ENCODE data around the gene SF3B1. TPM values are rescaled to one million over a fixed set of nuclear protein-coding genes. Genes with fewer than 3 reads are reported as not detected.

Gene SF3B1
- polyA plus RNA-seq, 2 of the 4 experiments (the other 2 are of a cell fraction) = 166 to 400 TPM

DNA sequence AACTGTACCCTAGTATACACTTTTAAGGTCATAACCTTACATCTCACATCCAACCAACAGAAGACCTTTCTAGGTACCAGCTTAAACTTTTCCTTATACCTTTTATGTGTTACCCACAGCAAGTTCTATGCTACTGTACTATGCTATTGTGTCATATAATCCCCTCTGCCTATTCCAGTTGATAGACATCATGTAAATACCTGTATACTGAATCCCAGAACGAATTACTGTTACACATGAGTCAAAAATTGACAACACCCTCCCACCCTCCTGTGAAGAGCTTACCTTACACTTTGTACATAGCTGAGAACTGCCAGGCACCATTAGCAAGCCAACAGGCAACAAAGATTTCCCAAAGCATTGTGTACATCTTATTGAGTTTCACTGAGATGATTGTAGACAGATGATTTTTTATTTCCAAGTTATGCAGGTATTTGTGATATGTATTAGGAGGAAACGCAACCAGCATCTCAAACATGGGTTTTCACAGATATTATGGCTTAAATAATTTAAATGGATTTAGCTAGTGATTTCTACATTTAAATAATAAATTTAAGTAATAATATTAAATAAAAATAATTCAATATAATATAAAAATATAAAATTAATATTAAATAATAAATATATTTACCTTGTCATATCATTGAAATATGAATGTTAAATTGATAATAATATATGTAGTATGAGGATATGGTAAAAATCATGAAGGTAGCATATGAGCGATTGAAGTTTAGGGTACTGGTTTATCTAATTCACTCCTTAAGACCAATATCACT is 81.2 kb downstream of the SF3B1 start:
- Histone ChIP-seq H3K27ac (no peak overlapping the region), H3K9me3 (no peaks in the 10 kb centered on the region), H3K4me2 (no peak overlapping the region), H3K4me1 (peaks cover 9% of the 10 kb centered on the region; the same call in 1 of the 3 replicates), H3K4me3 (no peak overlapping the region)
- TF ChIP-seq HDAC2 (IDR thresholded peaks at IDR 0.05) (no peak), SREBF2 (IDR thresholded peaks at IDR 0.05) (no peak), HOXA7 (CRISPR knock-in tag; IDR thresholded peaks at IDR 0.05) (no peak), RFX5 (IDR thresholded peaks at IDR 0.05) (no peak), CEBPB (IDR thresholded peaks at IDR 0.05) (no peak), NFE2L2 (conservative IDR thresholded peaks at IDR 0.05; ENCODE audit: low read length) (no peak), HOXB5 (CRISPR knock-in tag; IDR thresholded peaks at IDR 0.05) (no peak), MAZ (IDR thresholded peaks at IDR 0.05; ENCODE audit: borderline replicate concordance, low read depth, low read length) (no peak), HEYL (CRISPR knock-in tag; IDR thresholded peaks at IDR 0.05) (no peak), SMC3 (IDR thresholded peaks at IDR 0.05) (no peak), NPAS2 (CRISPR knock-in tag; IDR thresholded peaks at IDR 0.05; ENCODE audit: borderline replicate concordance) (no peak), POLR2AphosphoS2 (conservative IDR thresholded peaks at IDR 0.05; ENCODE audit: low read length) (no peak), MYC (IDR thresholded peaks at IDR 0.05; ENCODE audit: borderline replicate concordance, low read length) (no peak), EHF (CRISPR knock-in tag; IDR thresholded peaks at IDR 0.05) (no peak)
- TF ChIP-seq, protein P1, sequence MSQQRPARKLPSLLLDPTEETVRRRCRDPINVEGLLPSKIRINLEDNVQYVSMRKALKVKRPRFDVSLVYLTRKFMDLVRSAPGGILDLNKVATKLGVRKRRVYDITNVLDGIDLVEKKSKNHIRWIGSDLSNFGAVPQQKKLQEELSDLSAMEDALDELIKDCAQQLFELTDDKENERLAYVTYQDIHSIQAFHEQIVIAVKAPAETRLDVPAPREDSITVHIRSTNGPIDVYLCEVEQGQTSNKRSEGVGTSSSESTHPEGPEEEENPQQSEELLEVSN (IDR thresholded peaks at IDR 0.05; ENCODE audit: borderline replicate concordance, low read depth) = no peak
- TF ChIP-seq, protein P2, sequence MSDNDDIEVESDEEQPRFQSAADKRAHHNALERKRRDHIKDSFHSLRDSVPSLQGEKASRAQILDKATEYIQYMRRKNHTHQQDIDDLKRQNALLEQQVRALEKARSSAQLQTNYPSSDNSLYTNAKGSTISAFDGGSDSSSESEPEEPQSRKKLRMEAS (IDR thresholded peaks at IDR 0.05) = no peak
- TF ChIP-seq, protein P3, sequence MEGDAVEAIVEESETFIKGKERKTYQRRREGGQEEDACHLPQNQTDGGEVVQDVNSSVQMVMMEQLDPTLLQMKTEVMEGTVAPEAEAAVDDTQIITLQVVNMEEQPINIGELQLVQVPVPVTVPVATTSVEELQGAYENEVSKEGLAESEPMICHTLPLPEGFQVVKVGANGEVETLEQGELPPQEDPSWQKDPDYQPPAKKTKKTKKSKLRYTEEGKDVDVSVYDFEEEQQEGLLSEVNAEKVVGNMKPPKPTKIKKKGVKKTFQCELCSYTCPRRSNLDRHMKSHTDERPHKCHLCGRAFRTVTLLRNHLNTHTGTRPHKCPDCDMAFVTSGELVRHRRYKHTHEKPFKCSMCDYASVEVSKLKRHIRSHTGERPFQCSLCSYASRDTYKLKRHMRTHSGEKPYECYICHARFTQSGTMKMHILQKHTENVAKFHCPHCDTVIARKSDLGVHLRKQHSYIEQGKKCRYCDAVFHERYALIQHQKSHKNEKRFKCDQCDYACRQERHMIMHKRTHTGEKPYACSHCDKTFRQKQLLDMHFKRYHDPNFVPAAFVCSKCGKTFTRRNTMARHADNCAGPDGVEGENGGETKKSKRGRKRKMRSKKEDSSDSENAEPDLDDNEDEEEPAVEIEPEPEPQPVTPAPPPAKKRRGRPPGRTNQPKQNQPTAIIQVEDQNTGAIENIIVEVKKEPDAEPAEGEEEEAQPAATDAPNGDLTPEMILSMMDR (IDR thresholded peaks at IDR 0.05) = no peak
- ATAC-seq = no peak
- POLR2A ChIA-PET = no interaction called here
- no peak for FAIRE-seq
- 57% methylated on average over 3 of the region's 3 CpGs for WGBS (ENCODE audit: missing lambda C conversion rate)
- CTCF ChIA-PET = interaction anchor here (1.1 kb wide), 1 partner anchor 24 kb away, joined by 3 read pairs; no protein-coding TSS in a partner anchor
- no peak for DNase-seq (ENCODE audit: low read depth in 1 of 2, low spot score in 1 of 2)

DNA sequence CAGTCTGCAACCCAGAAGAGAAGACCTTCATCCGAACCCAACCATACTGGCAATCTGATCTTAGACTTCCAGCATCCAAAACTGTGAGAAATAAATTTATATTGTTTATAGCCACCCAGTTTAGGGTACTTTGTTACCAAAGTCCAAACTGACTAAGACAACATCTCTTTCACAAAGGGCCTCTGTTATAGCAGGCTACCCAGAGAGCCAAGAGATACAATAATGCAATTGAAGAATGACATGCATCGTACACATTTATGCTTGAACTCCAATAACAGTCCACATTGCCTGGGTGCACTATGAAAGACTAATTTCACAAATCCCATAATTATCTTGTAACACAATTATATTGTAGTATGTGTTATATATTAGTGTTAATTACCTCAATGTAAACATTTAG is 85.1 kb downstream of the SF3B1 start:
- ATAC-seq = no peak
- H3K9me3 ChIP-seq = no peaks in the 10 kb centered on the region
- 89% methylated on average over 2 of the region's 2 CpGs for WGBS (ENCODE audit: missing lambda C conversion rate)
- DNase-seq (ENCODE audit: low read depth in 1 of 2, low spot score in 1 of 2) = no peak
- H3K4me2 ChIP-seq = no peak overlapping the region
- H3K4me3 ChIP-seq = no peak overlapping the region
- no peak for FAIRE-seq
- POLR2A ChIA-PET = no interaction called here
- H3K4me1 ChIP-seq = peaks cover 9% of the 10 kb centered on the region; the same call in 1 of the 3 replicates
- no peak overlapping the region for H3K27ac ChIP-seq
- no peak for TF ChIP-seq JUNB (IDR thresholded peaks at IDR 0.05)
- CTCF ChIA-PET = no interaction called here

DNA sequence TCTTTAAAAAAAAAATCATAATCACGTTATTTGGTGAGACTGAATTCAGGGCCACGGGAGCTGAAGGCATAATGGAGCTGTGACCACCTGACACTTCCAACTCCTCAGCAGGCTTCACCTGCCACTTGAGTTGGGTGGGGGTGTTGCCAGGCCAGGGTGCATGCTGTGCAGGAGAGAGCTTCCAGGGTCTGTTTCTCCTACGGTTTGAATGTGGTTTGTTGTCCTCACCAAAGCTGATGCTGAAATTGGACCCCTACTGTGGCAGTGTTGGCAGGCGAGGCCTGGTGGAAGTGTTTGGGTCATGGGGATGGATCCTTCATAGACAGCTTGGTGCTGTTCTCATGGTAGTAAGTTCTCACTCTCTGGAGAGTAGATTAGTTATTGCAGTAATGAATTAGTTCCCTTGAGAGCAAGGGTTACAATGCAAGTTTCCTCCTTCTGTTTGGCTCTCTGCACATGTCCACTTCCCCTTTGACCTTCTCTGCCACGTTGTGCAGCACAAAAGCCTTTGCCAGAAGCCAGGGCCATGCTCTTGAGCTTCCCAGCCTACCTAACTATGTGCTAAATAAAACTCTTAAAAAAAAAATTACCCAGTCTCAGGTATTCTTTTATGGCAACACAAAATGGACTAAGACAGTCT is 86.0 kb downstream of the SF3B1 start:
- H3K4me1 ChIP-seq = peaks cover 9% of the 10 kb centered on the region; the same call in 1 of the 3 replicates
- FAIRE-seq (no peak), DNase-seq (ENCODE audit: low read depth in 1 of 2, low spot score in 1 of 2) (no peak), ATAC-seq (no peak)
- ChIA-PET POLR2A (no interaction called here), CTCF (interaction anchor here (0.7 kb wide), 1 partner anchor 157 kb away, joined by 3 read pairs; no protein-coding TSS in a partner anchor)
- no peak overlapping the region for H3K27ac ChIP-seq
- WGBS (ENCODE audit: missing lambda C conversion rate) = 61% methylated on average over 5 of the region's 5 CpGs
- no peaks in the 10 kb centered on the region for H3K9me3 ChIP-seq
- no peak overlapping the region for H3K4me2 ChIP-seq
- no peak overlapping the region for H3K4me3 ChIP-seq
- TF ChIP-seq SREBF2 (IDR thresholded peaks at IDR 0.05) = no peak
- TF ChIP-seq, protein P4, sequence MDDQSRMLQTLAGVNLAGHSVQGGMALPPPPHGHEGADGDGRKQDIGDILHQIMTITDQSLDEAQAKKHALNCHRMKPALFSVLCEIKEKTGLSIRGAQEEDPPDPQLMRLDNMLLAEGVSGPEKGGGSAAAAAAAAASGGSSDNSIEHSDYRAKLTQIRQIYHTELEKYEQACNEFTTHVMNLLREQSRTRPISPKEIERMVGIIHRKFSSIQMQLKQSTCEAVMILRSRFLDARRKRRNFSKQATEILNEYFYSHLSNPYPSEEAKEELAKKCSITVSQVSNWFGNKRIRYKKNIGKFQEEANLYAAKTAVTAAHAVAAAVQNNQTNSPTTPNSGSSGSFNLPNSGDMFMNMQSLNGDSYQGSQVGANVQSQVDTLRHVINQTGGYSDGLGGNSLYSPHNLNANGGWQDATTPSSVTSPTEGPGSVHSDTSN (IDR thresholded peaks at IDR 0.05) = no peak
- TF ChIP-seq, protein P5, sequence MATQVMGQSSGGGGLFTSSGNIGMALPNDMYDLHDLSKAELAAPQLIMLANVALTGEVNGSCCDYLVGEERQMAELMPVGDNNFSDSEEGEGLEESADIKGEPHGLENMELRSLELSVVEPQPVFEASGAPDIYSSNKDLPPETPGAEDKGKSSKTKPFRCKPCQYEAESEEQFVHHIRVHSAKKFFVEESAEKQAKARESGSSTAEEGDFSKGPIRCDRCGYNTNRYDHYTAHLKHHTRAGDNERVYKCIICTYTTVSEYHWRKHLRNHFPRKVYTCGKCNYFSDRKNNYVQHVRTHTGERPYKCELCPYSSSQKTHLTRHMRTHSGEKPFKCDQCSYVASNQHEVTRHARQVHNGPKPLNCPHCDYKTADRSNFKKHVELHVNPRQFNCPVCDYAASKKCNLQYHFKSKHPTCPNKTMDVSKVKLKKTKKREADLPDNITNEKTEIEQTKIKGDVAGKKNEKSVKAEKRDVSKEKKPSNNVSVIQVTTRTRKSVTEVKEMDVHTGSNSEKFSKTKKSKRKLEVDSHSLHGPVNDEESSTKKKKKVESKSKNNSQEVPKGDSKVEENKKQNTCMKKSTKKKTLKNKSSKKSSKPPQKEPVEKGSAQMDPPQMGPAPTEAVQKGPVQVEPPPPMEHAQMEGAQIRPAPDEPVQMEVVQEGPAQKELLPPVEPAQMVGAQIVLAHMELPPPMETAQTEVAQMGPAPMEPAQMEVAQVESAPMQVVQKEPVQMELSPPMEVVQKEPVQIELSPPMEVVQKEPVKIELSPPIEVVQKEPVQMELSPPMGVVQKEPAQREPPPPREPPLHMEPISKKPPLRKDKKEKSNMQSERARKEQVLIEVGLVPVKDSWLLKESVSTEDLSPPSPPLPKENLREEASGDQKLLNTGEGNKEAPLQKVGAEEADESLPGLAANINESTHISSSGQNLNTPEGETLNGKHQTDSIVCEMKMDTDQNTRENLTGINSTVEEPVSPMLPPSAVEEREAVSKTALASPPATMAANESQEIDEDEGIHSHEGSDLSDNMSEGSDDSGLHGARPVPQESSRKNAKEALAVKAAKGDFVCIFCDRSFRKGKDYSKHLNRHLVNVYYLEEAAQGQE (IDR thresholded peaks at IDR 0.05) = no peak
- TF ChIP-seq JUN (IDR thresholded peaks at IDR 0.05) = no peak
- TF ChIP-seq RFX5 (IDR thresholded peaks at IDR 0.05) = no peak
- no peak for TF ChIP-seq GATA3 (IDR thresholded peaks at IDR 0.05; ENCODE audit: borderline replicate concordance)
- no peak for TF ChIP-seq HEYL (CRISPR knock-in tag; IDR thresholded peaks at IDR 0.05)
- no peak for TF ChIP-seq MAZ (IDR thresholded peaks at IDR 0.05; ENCODE audit: borderline replicate concordance, low read depth, low read length)
- TF ChIP-seq, protein P6, sequence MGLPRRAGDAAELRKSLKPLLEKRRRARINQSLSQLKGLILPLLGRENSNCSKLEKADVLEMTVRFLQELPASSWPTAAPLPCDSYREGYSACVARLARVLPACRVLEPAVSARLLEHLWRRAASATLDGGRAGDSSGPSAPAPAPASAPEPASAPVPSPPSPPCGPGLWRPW (IDR thresholded peaks at IDR 0.05) = no peak
- no peak for TF ChIP-seq JUNB (IDR thresholded peaks at IDR 0.05)
- TF ChIP-seq NR3C1 (IDR thresholded peaks at IDR 0.05) = no peak
- no peak for TF ChIP-seq ESRRA (IDR thresholded peaks at IDR 0.05; ENCODE audit: borderline replicate concordance, low read length)
- TF ChIP-seq EHF (CRISPR knock-in tag; IDR thresholded peaks at IDR 0.05) = no peak
- TF ChIP-seq KDM5A (IDR thresholded peaks at IDR 0.05) = no peak

All from A549 (cell line).